Sigmoid colon (tissue), 7 donors: ENCODE results near the gene TEX19. TPM values are rescaled to one million over a fixed set of nuclear protein-coding genes. Genes with fewer than 3 reads are reported as not detected.

ENCODE experiments used
- DNase-seq: peaks from one replicate; pipeline ENCODE4 v3.0.0-alpha.2; 2019
- H3K27ac ChIP-seq, 4 donors: fragments of 200-600 bp; sonication (generic); one replicate each; pipeline ENCODE4 v1.5.1; 2016 to 2019; ENCODE audit warnings: mild to moderate bottlenecking in 1 of 4
- H3K27me3 ChIP-seq, 3 donors: fragments of 200-600 bp; sonication (generic); one replicate each; pipeline ENCODE4 v1.5.1; 2019; ENCODE audit warnings: mild to moderate bottlenecking in 1 of 3
- H3K36me3 ChIP-seq, 4 donors: fragments of 200-600 bp; sonication (generic); one replicate each; pipeline ENCODE4 v1.5.1; 2016 to 2019
- H3K4me1 ChIP-seq, 4 donors: fragments of 200-600 bp; sonication (generic); one replicate each; pipeline ENCODE4 v1.5.1; 2017 to 2019
- H3K4me3 ChIP-seq, 4 donors: fragments of 200-600 bp; sonication (generic); one replicate each; pipeline ENCODE4 v1.5.1; 2017 to 2019; ENCODE audit warnings: mild to moderate bottlenecking in 2 of 4, moderate library complexity in 1 of 4
- H3K9me3 ChIP-seq, 4 donors: fragments of 200-600 bp in 3 of 4; sonication (generic) in 3 of 4; one replicate each; pipeline versions ENCODE4 v1.5.1 to v1.6.1; 2013 to 2019
- CTCF ChIP-seq, 4 experiments: fragments of 450-650 bp in 3 of 4; fragments of 200-600 bp in 1 of 4; IDR thresholded peaks; one replicate each; pipeline ENCODE4 v1.5.1; 2016 to 2019; ENCODE audit warnings: antibody characterized with exemption in 4 of 4, mild to moderate bottlenecking in 3 of 4, moderate library complexity in 2 of 4
- EP300 ChIP-seq, 4 donors: sonication (generic); formaldehyde crosslinking; IDR thresholded peaks; one replicate each; pipeline ENCODE4 v1.6.1; 2017; ENCODE audit warnings: antibody characterized with exemption in 4 of 4
- POLR2A ChIP-seq, 2 donors: fragments of 450-650 bp; IDR thresholded peaks; one replicate each; pipeline ENCODE4 v1.6.1; 2016; ENCODE audit warnings: antibody characterized with exemption in 2 of 2, mild to moderate bottlenecking in 2 of 2, moderate library complexity in 2 of 2
- POLR2AphosphoS5 ChIP-seq, 4 donors: sonication (generic); formaldehyde crosslinking; IDR thresholded peaks; one replicate each; pipeline ENCODE4 v1.6.1; 2017; ENCODE audit warnings: antibody characterized with exemption in 4 of 4
- WGBS, 2 donors: extraction: QIAGEN DNeasy Blood & Tissue Kit; methylation state at CpG; one replicate each; pipeline ENCODE4 v1.1.7; 2013; 5-methylcytosine and 5-hydroxymethylcytosine counted together
- intact Hi-C: fragments of 100-400 bp; cut with DNase I; formaldehyde crosslinking; loops from one replicate; pipeline ENCODE4 v1.15.1; 2023
- polyA plus RNA-seq, 3 donors: library from polyadenylated mRNA; stranded (reverse); fragments of 200-250 nt; gene quantifications; one replicate each; pipeline ENCODE4 v1.2.3, GENCODE V29; 2013
- total RNA-seq, 4 donors: library from RNA; depleted of rRNA; stranded (reverse); fragments of >200 nt; gene quantifications; one replicate each; pipeline ENCODE4 v1.1.0, GENCODE V29; 2016
- donor health status: healthy with polysubstance abuse.
- donor health status: Bipolar disorder and iron deficiency.
- donor health status: healthy.

TEX19 gene
- total and polyA plus RNA-seq, 7 donors, result 0.04 TPM; not detected in 6

- Histone ChIP-seq H3K4me1 (peaks cover 0 to 11% (median 6%) of the 10 kb centered on the region in 4 donors), H3K36me3 (no peaks in the 10 kb centered on the region), H3K4me3 (no peak overlapping the region), H3K9me3 (no peaks in the 10 kb centered on the region), H3K27ac (no peak overlapping the region), H3K27me3 (peaks cover 19 to 51% (median 35%) of the 10 kb centered on the region in 3 donors)
- intact Hi-C loops, result no loop called here
- no peak for TF ChIP-seq POLR2A (IDR thresholded peaks at IDR 0.05)
- no peak for TF ChIP-seq CTCF (IDR thresholded peaks at IDR 0.05)
- no peak for TF ChIP-seq EP300 (IDR thresholded peaks at IDR 0.05)
- no peak for TF ChIP-seq POLR2AphosphoS5 (IDR thresholded peaks at IDR 0.05)
- no peak for DNase-seq
- WGBS, 2 donors, result 73 to 78% methylated on average over 29 of the region's 29 CpGs
Measured at GRCh38 chr17:82316651-82317393, 42.2 kb upstream of the TEX19 start.

- no peak within 1 kb of the TSS for H3K27ac ChIP-seq
- TF ChIP-seq CTCF (IDR thresholded peaks at IDR 0.05) (no peak), POLR2A (IDR thresholded peaks at IDR 0.05) (no peak), POLR2AphosphoS5 (IDR thresholded peaks at IDR 0.05) (no peak), EP300 (IDR thresholded peaks at IDR 0.05) (no peak)
- peaks cover 19 to 44% (median 35%) of the 10 kb centered on the region in 3 donors for H3K27me3 ChIP-seq
- DNase-seq, result no peak
- peaks cover 0 to 11% (median 6%) of the 10 kb centered on the region in 4 donors for H3K4me1 ChIP-seq
- H3K36me3 ChIP-seq, result no peaks in the 10 kb centered on the region
- intact Hi-C loops, result no loop called here
- 75 to 83% methylated on average over 26 of the region's 26 CpGs for WGBS, 2 donors
- no peak within 1 kb of the TSS for H3K4me3 ChIP-seq
- H3K9me3 ChIP-seq, result no peaks in the 10 kb centered on the region
Measured at GRCh38 chr17:82317394-82318168, 41.5 kb upstream of the TEX19 start, which contains the start of gene CD7. CD7 (minus strand) TSS chr17:82317608; CDS start chr17:82317495, 113 bp downstream.

- no peak overlapping the region for H3K4me3 ChIP-seq
- intact Hi-C loops, result no loop called here
- H3K36me3 ChIP-seq, result no peaks in the 10 kb centered on the region
- peaks cover 0 to 11% (median 6%) of the 10 kb centered on the region in 4 donors for H3K4me1 ChIP-seq
- 96 to 97% methylated on average over 20 of the region's 20 CpGs for WGBS, 2 donors
- no peak overlapping the region for H3K27ac ChIP-seq
- H3K27me3 ChIP-seq, result peaks cover 19 to 39% (median 35%) of the 10 kb centered on the region in 3 donors
- H3K9me3 ChIP-seq, result no peaks in the 10 kb centered on the region
- DNase-seq, result no peak
- TF ChIP-seq EP300 (IDR thresholded peaks at IDR 0.05) (no peak), POLR2AphosphoS5 (IDR thresholded peaks at IDR 0.05) (no peak), CTCF (IDR thresholded peaks at IDR 0.05) (no peak), POLR2A (IDR thresholded peaks at IDR 0.05) (no peak)
Measured at GRCh38 chr17:82318169-82318498, 40.9 kb upstream of the TEX19 start.

GRCh38 chr17:82318772-82319606 is 40.1 kb upstream of the TEX19 start:
- no peak overlapping the region for H3K4me3 ChIP-seq
- peaks cover 0 to 11% (median 6%) of the 10 kb centered on the region in 4 donors for H3K4me1 ChIP-seq
- intact Hi-C loops, result no loop called here
- no peak for DNase-seq
- no peaks in the 10 kb centered on the region for H3K9me3 ChIP-seq
- 95 to 97% methylated on average over 76 of the region's 76 CpGs for WGBS, 2 donors
- no peak overlapping the region for H3K27ac ChIP-seq
- H3K36me3 ChIP-seq, result no peaks in the 10 kb centered on the region
- TF ChIP-seq POLR2A (IDR thresholded peaks at IDR 0.05), result no peak
- TF ChIP-seq CTCF (IDR thresholded peaks at IDR 0.05), result no peak
- TF ChIP-seq EP300 (IDR thresholded peaks at IDR 0.05), result no peak
- TF ChIP-seq POLR2AphosphoS5 (IDR thresholded peaks at IDR 0.05), result no peak
- H3K27me3 ChIP-seq, result peaks cover 19 to 30% (median 28%) of the 10 kb centered on the region in 3 donors
